HepG2 (cell line): ENCODE results near the gene LRRC10B. TPM values are rescaled to one million over a fixed set of nuclear protein-coding genes. Genes with fewer than 3 reads are reported as not detected.
A peak's percentile ranks its signal among the peaks of the same experiment; 100 is the strongest.

Experiments
- ATAD3A ChIP-seq: sonication (generic); formaldehyde crosslinking; IDR thresholded peaks from 2 replicates; pipeline ENCODE4 v1.4.0; 2020; ENCODE audit warnings: missing genetic modification reagents
- ATRX ChIP-seq: sonication (generic); formaldehyde crosslinking; IDR thresholded peaks from 2 replicates; pipeline ENCODE4 v1.4.0; 2020; ENCODE audit warnings: missing genetic modification reagents, borderline replicate concordance
- BORCS8-MEF2B ChIP-seq: sonication (generic); formaldehyde crosslinking; IDR thresholded peaks from 2 replicates; pipeline ENCODE4 v1.8.0; 2022; ENCODE audit warnings: mild to moderate bottlenecking, missing genetic modification reagents
- CAMTA2 ChIP-seq: sonication (generic); formaldehyde crosslinking; IDR thresholded peaks from 2 replicates; pipeline ENCODE4 v1.4.0; 2020; ENCODE audit warnings: mild to moderate bottlenecking, missing genetic modification reagents, borderline replicate concordance
- CREB3 ChIP-seq: sonication (generic); formaldehyde crosslinking; IDR thresholded peaks from 2 replicates; pipeline ENCODE4 v1.5.0; 2020; ENCODE audit warnings: missing genetic modification reagents
- DDIT3 ChIP-seq: sonication (generic); formaldehyde crosslinking; IDR thresholded peaks from 2 replicates; pipeline ENCODE4 v1.4.0; 2020; ENCODE audit warnings: mild to moderate bottlenecking, missing genetic modification reagents
- DNMT1 ChIP-seq: sonication (generic); formaldehyde crosslinking; IDR thresholded peaks from 2 replicates; pipeline ENCODE4 v1.5.1; 2020; ENCODE audit warnings: mild to moderate bottlenecking, missing genetic modification reagents
- DR1 ChIP-seq: sonication (generic); formaldehyde crosslinking; IDR thresholded peaks from 2 replicates; pipeline ENCODE4 v1.8.0; 2021; ENCODE audit warnings: mild to moderate bottlenecking, missing genetic modification reagents, inconsistent platforms
- FOSL2 ChIP-seq: sonication (generic); formaldehyde crosslinking; IDR thresholded peaks from 2 replicates; pipeline ENCODE4 v1.4.0; 2020; ENCODE audit warnings: missing genetic modification reagents
- GATAD1 ChIP-seq: IDR thresholded peaks from 2 replicates; pipeline ENCODE4 v1.6.1; 2016; ENCODE audit warnings: missing genetic modification reagents, missing compliant biosample characterization
- GPBP1L1 ChIP-seq: sonication (generic); formaldehyde crosslinking; IDR thresholded peaks from 2 replicates; pipeline ENCODE4 v1.5.0; 2020; ENCODE audit warnings: mild to moderate bottlenecking, missing genetic modification reagents
- MBNL3 ChIP-seq: fragments of 250-450 bp; sonication (Bioruptor Pico); conservative IDR thresholded peaks from 2 replicates; pipeline ENCODE4 v1.8.0; 2022; ENCODE audit warnings: mild to moderate bottlenecking, inconsistent platforms
- NFE2 ChIP-seq: sonication (generic); formaldehyde crosslinking; IDR thresholded peaks from 2 replicates; pipeline ENCODE4 v1.4.0; 2020; ENCODE audit warnings: missing genetic modification reagents
- PITX1 ChIP-seq: sonication (generic); formaldehyde crosslinking; IDR thresholded peaks from 2 replicates; pipeline ENCODE4 v1.5.1; 2020; ENCODE audit warnings: mild to moderate bottlenecking, missing genetic modification reagents
- PRDM15 ChIP-seq: sonication (generic); formaldehyde crosslinking; IDR thresholded peaks from 2 replicates; pipeline ENCODE4 v1.4.0; 2020; ENCODE audit warnings: missing genetic modification reagents
- TEAD2 ChIP-seq: sonication (generic); formaldehyde crosslinking; IDR thresholded peaks from 2 replicates; pipeline ENCODE4 v1.9.0; 2021; ENCODE audit warnings: missing genetic modification reagents
- TOE1 ChIP-seq: sonication (generic); formaldehyde crosslinking; IDR thresholded peaks from 2 replicates; pipeline ENCODE4 v1.4.0; 2020; ENCODE audit warnings: mild to moderate bottlenecking, missing genetic modification reagents
- ZMYM2 ChIP-seq: sonication (generic); formaldehyde crosslinking; IDR thresholded peaks from 2 replicates; pipeline ENCODE4 v1.8.0; 2022; ENCODE audit warnings: mild to moderate bottlenecking, missing genetic modification reagents
- ZNF432 ChIP-seq: sonication (generic); formaldehyde crosslinking; IDR thresholded peaks from 2 replicates; pipeline ENCODE4 v1.5.0; 2020; ENCODE audit warnings: missing genetic modification reagents, mild to moderate bottlenecking, borderline replicate concordance
- ZNF564 ChIP-seq: sonication (generic); formaldehyde crosslinking; IDR thresholded peaks from 2 replicates; pipeline ENCODE4 v1.8.1; 2023; ENCODE audit warnings: mild to moderate bottlenecking, missing genetic modification reagents
- ZNF589 ChIP-seq: sonication (generic); formaldehyde crosslinking; conservative IDR thresholded peaks from 2 replicates; pipeline ENCODE4 v1.8.0; 2022; ENCODE audit warnings: mild to moderate bottlenecking, moderate library complexity, missing genetic modification reagents
- ZNF777 ChIP-seq: sonication (generic); formaldehyde crosslinking; IDR thresholded peaks from 2 replicates; pipeline ENCODE4 v1.4.0; 2020; ENCODE audit warnings: missing genetic modification reagents
- polyA plus RNA-seq, 8 experiments: library from polyadenylated mRNA; depleted of rRNA in 3 of 8; stranded (reverse) in 7 of 8; unstranded in 1 of 8; fragments of >200 nt; fragmentation: Illumina TruSeq in 4 of 8; extraction: Trizol in 4 of 8; gene quantifications; 2 replicates each; pipeline versions ENCODE4 v1.2.1 to v1.2.3, GENCODE V29; 2011 to 2016; ENCODE audit warnings: low read depth in 4 of 8, missing spikeins in 1 of 8, mixed read lengths in 1 of 8; ENCODE audit not compliant: insufficient read depth in 1 of 8
- total RNA-seq, 5 experiments: library from RNA; depleted of rRNA; stranded (reverse); fragments of >200 nt; fragmentation: Illumina TruSeq; extraction: Trizol; gene quantifications; 2 replicates each; pipeline ENCODE4 v1.2.3, GENCODE V29; 2016; ENCODE audit warnings: low read depth in 1 of 5

LRRC10B gene
- total and polyA plus RNA-seq, 2 of the 13 experiments (the other 11 are each of a cell fraction or from before 2014, with no cell fraction given): not detected

- TF ChIP-seq ZNF432 (CRISPR knock-in tag) (no peak), BORCS8-MEF2B (CRISPR knock-in tag) (no peak; the same call in none of the 2 replicates), DR1 (CRISPR knock-in tag) (peak; percentile 46; the same call in 1 of the 2 replicates), GATAD1 (peak; percentile 50; the same call in 1 of the 2 replicates), NFE2 (CRISPR knock-in tag) (no peak), DNMT1 (CRISPR knock-in tag) (peak; percentile 59; the same call in 1 of the 2 replicates), GPBP1L1 (CRISPR knock-in tag) (no peak), ZNF589 (no peak; the same call in 1 of the 2 replicates), CAMTA2 (CRISPR knock-in tag) (no peak), DDIT3 (no peak), ZNF777 (CRISPR knock-in tag) (peak; percentile 87), FOSL2 (CRISPR knock-in tag) (no peak), PITX1 (CRISPR knock-in tag) (no peak), ZMYM2 (CRISPR knock-in tag) (no peak), ATAD3A (CRISPR knock-in tag) (no peak), CREB3 (peak; percentile 66; the same call in 1 of the 2 replicates), ATRX (CRISPR knock-in tag) (no peak), ZNF564 (CRISPR knock-in tag) (0 out of 2 replicates have a peak, but pooled peaks have one; percentile 33), TOE1 (CRISPR knock-in tag) (peak; percentile 32; the same call in 1 of the 2 replicates), PRDM15 (peak; percentile 45; the same call in 1 of the 2 replicates), MBNL3 (CRISPR knock-in tag) (no peak), TEAD2 (CRISPR knock-in tag) (no peak)
Observed at GRCh38 chr11:61509043-61510029, 787 bp downstream of the LRRC10B start (continued).
